Endodermal cell (in vitro differentiated cells): ENCODE results near the gene ADGRF4. TPM values are rescaled to one million over a fixed set of nuclear protein-coding genes. Genes with fewer than 3 reads are reported as not detected.

Experiments
- DNase-seq: peaks from one replicate; pipeline ENCODE4 v3.0.0-alpha.2; 2017
- H3K27ac ChIP-seq: 2 replicates; pipeline ENCODE4 v1.5.1; 2013; ENCODE audit warnings: mild to moderate bottlenecking, low read depth, low read length, moderate library complexity
- H3K27me3 ChIP-seq: 2 replicates; pipeline ENCODE4 v1.6.1; 2013; ENCODE audit warnings: mild to moderate bottlenecking, low read length, moderate library complexity; ENCODE audit not compliant: insufficient read depth, control insufficient read depth, poor library complexity, severe bottlenecking
- H3K36me3 ChIP-seq: 2 replicates; pipeline ENCODE4 v1.7.0; 2013; ENCODE audit warnings: mild to moderate bottlenecking, low read length, moderate library complexity; ENCODE audit not compliant: control insufficient read depth, insufficient read depth
- H3K4me1 ChIP-seq: one replicate; pipeline ENCODE4 v1.7.0; 2013; ENCODE audit warnings: low read length; ENCODE audit not compliant: control insufficient read depth, insufficient read depth
- H3K4me3 ChIP-seq: 2 replicates; pipeline ENCODE4 v1.5.1; 2013; ENCODE audit warnings: mild to moderate bottlenecking, low read length, moderate library complexity
- H3K9ac ChIP-seq: 2 replicates; pipeline ENCODE4 v1.6.1; 2013; ENCODE audit warnings: mild to moderate bottlenecking, low read length, moderate library complexity; ENCODE audit not compliant: poor library complexity, severe bottlenecking; ENCODE audit errors: extremely low read depth
- H3K9me3 ChIP-seq: 2 replicates; pipeline ENCODE4 v1.6.1; 2013; ENCODE audit warnings: mild to moderate bottlenecking, low read length, moderate library complexity; ENCODE audit not compliant: control insufficient read depth
- H3K27ac Mint-ChIP-seq: 2 replicates; pipeline ENCODE4 v1.8.0; 2020; ENCODE audit warnings: mixed read lengths
- H3K27me3 Mint-ChIP-seq: 2 replicates; pipeline ENCODE4 v1.8.0; 2021; ENCODE audit warnings: mild to moderate bottlenecking, mixed read lengths; ENCODE audit not compliant: insufficient read depth
- H3K36me3 Mint-ChIP-seq: 2 replicates; pipeline ENCODE4 v1.8.0; 2020; ENCODE audit warnings: low read depth, mixed read lengths
- H3K4me1 Mint-ChIP-seq: 2 replicates; pipeline ENCODE4 v1.8.0; 2020; ENCODE audit warnings: mixed read lengths
- H3K4me3 Mint-ChIP-seq: 2 replicates; pipeline ENCODE4 v1.8.0; 2020; ENCODE audit warnings: mild to moderate bottlenecking, moderate library complexity, mixed read lengths
- H3K9me3 Mint-ChIP-seq: 2 replicates; pipeline ENCODE4 v1.8.0; 2020; ENCODE audit warnings: mild to moderate bottlenecking, mixed read lengths
- CTCF ChIP-seq: fragments of 200-600 bp; sonication (generic); conservative IDR thresholded peaks from 2 replicates; pipeline ENCODE4 v1.5.0; 2021; ENCODE audit warnings: antibody characterized with exemption, mild to moderate bottlenecking
- WGBS, 2 experiments: methylation state at CpG; one replicate each; pipeline versions ENCODE4 v1.1.5 to v1.1.7; 2013; ENCODE audit warnings: missing lambda C conversion rate in 2 of 2, mixed read lengths in 1 of 2; ENCODE audit not compliant: insufficient coverage in 1 of 2, insufficient read length in 1 of 2; 5-methylcytosine and 5-hydroxymethylcytosine counted together
- total RNA-seq, 2 donors: library from RNA; stranded (reverse); fragmentation: NEBNext Ultra II Directional in 1 of 2; extraction: Animal tissue kit (Norgen Biotek cat#: 25700) in 1 of 2; gene quantifications; 2 replicates in 1 of 2; 3 replicates in 1 of 2; pipeline ENCODE4 v1.2.1, GENCODE V29; 2021

ADGRF4 gene
- total RNA-seq, 2 donors from 2014 or later, result 0.18 to 1.3 TPM

- Histone ChIP-seq H3K27ac (no peak overlapping the region), H3K27me3 (no peaks in the 10 kb centered on the region), H3K4me1 (no peaks in the 10 kb centered on the region), H3K9ac (no peak overlapping the region), H3K9me3 (no peaks in the 10 kb centered on the region), H3K4me3 (no peak overlapping the region), H3K36me3 (no peaks in the 10 kb centered on the region)
- TF ChIP-seq CTCF, result no peak
- Mint-ChIP-seq H3K27me3 (no peaks in the 10 kb centered on the region), H3K4me3 (no peak overlapping the region), H3K9me3 (no peaks in the 10 kb centered on the region), H3K27ac (no peak overlapping the region), H3K4me1 (peaks cover 3% of the 10 kb centered on the region), H3K36me3 (no peaks in the 10 kb centered on the region)
- 0 to 50% methylated on average over 1 to 2 of the region's 2 CpGs for WGBS, 2 experiments
- DNase-seq, result no peak
These were observed 29.0 kb downstream of the ADGRF4 start for GRCh38 chr6:47727391-47727790.

GRCh38 chr6:47729019-47729418, 30.6 kb downstream of the ADGRF4 start:
- TF ChIP-seq CTCF, result no peak
- 0 to 50% methylated on average over 1 to 2 of the region's 2 CpGs for WGBS, 2 experiments

GRCh38 chr6:47729457-47729856, 31.1 kb downstream of the ADGRF4 start:
- no peaks in the 10 kb centered on the region for H3K4me1 ChIP-seq
- H3K4me3 Mint-ChIP-seq, result no peak overlapping the region
- no peak overlapping the region for H3K27ac Mint-ChIP-seq
- H3K27ac ChIP-seq, result no peak overlapping the region
- no peak for TF ChIP-seq CTCF
- no peaks in the 10 kb centered on the region for H3K27me3 ChIP-seq
- 90 to 100% methylated on average over 1 of the region's 1 CpG for WGBS, 2 experiments
- H3K9me3 ChIP-seq, result no peaks in the 10 kb centered on the region
- no peaks in the 10 kb centered on the region for H3K36me3 Mint-ChIP-seq
- no peak for DNase-seq
- no peaks in the 10 kb centered on the region for H3K36me3 ChIP-seq
- H3K9me3 Mint-ChIP-seq, result no peaks in the 10 kb centered on the region
- H3K9ac ChIP-seq, result no peak overlapping the region
- peaks cover 13% of the 10 kb centered on the region for H3K4me1 Mint-ChIP-seq
- H3K27me3 Mint-ChIP-seq, result no peaks in the 10 kb centered on the region
- H3K4me3 ChIP-seq, result no peak overlapping the region

More at GRCh38 chr6:47729019-47729418, 30.6 kb downstream of the ADGRF4 start:
- H3K36me3 ChIP-seq, result no peaks in the 10 kb centered on the region
- Mint-ChIP-seq H3K27me3 (no peaks in the 10 kb centered on the region), H3K9me3 (no peaks in the 10 kb centered on the region), H3K36me3 (no peaks in the 10 kb centered on the region), H3K4me3 (no peak overlapping the region), H3K27ac (no peak overlapping the region), H3K4me1 (peaks cover 9% of the 10 kb centered on the region)
- H3K27me3 ChIP-seq, result no peaks in the 10 kb centered on the region
- H3K27ac ChIP-seq, result no peak overlapping the region
- H3K9ac ChIP-seq, result no peak overlapping the region
- DNase-seq, result no peak
- no peak overlapping the region for H3K4me3 ChIP-seq
- H3K4me1 ChIP-seq, result no peaks in the 10 kb centered on the region
- H3K9me3 ChIP-seq, result no peaks in the 10 kb centered on the region
